ENCODE data around the gene TASOR2. TPM values are rescaled to one million over a fixed set of nuclear protein-coding genes. Genes with fewer than 3 reads are reported as not detected.

Gene TASOR2
- total and polyA plus RNA-seq, 11 donors: 9.6 to 47.2 (median 32.9) TPM

DNA sequence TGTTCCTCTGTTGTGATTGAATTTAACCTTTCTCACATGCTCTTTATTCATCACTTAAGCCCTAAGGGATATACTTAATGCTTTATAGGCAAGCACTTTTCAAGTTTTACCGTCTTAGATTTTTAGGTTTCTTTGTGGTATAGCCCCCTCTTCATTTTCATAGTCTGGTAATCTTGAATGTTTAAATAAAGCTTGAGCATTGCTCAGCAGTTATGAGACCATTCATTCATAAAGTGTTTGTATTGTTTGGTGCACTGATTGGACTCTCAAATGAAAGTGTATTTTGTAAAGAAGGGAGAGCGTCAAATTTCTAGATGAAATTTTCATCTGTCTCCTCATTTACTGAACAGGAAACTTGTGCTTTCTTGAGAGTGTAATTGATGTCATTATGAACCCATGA is 25.2 kb downstream of the TASOR2 start:
- H3K4me3 ChIP-seq: no peak overlapping the region
- ATAC-seq: no peak
- peak overlapping the region in 1 of 12 donors; percentile 56 for H3K27ac ChIP-seq
- H3K36me3 ChIP-seq: no peaks in the 10 kb centered on the region
- no peak for DNase-seq
- H3K4me1 ChIP-seq: peaks cover 0 to 32% (median 14%) of the 10 kb centered on the region in 12 donors
- no peaks in the 10 kb centered on the region for H3K9me3 ChIP-seq
- 67 to 73% (median 70%) methylated on average over 2 of the region's 2 CpGs for WGBS, 4 donors
- intact Hi-C loops (cut with DNase I): no loop called here
- TF ChIP-seq POLR2A (IDR thresholded peaks at IDR 0.05): no peak
- TF ChIP-seq, protein P1, sequence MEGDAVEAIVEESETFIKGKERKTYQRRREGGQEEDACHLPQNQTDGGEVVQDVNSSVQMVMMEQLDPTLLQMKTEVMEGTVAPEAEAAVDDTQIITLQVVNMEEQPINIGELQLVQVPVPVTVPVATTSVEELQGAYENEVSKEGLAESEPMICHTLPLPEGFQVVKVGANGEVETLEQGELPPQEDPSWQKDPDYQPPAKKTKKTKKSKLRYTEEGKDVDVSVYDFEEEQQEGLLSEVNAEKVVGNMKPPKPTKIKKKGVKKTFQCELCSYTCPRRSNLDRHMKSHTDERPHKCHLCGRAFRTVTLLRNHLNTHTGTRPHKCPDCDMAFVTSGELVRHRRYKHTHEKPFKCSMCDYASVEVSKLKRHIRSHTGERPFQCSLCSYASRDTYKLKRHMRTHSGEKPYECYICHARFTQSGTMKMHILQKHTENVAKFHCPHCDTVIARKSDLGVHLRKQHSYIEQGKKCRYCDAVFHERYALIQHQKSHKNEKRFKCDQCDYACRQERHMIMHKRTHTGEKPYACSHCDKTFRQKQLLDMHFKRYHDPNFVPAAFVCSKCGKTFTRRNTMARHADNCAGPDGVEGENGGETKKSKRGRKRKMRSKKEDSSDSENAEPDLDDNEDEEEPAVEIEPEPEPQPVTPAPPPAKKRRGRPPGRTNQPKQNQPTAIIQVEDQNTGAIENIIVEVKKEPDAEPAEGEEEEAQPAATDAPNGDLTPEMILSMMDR (IDR thresholded peaks at IDR 0.05): no peak
- H3K27me3 ChIP-seq: no peaks in the 10 kb centered on the region

DNA sequence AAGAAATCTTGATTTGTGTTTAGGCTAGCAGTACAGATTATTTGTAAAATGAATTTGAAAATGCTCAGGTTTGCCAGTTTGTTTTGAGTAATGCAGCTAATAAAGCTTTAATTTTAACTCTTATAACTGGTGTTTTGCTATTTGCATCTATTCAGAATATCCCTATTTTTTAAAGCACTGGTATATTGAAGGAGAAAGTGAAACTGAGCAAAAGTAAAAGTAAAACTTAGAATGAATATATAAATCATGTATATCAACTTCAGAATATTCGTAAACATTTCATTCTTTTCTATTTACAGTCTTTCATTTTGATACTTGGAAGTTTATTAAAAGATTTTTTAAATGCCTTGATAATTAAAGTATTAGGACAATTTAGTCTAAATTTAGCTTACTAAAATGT is 26.2 kb downstream of the TASOR2 start:
- no peak for DNase-seq
- Histone ChIP-seq H3K4me1 (peaks cover 0 to 32% (median 14%) of the 10 kb centered on the region in 12 donors), H3K9me3 (no peaks in the 10 kb centered on the region), H3K27ac (peak overlapping the region in 8 of 12 donors; percentile 6 to 56 (median 26)), H3K36me3 (no peaks in the 10 kb centered on the region), H3K27me3 (no peaks in the 10 kb centered on the region), H3K4me3 (peak overlapping the region in 9 of 12 donors; percentile 3 to 48 (median 28))
- TF ChIP-seq, protein P1 (IDR thresholded peaks at IDR 0.05): no peak
- no peak for TF ChIP-seq POLR2A (IDR thresholded peaks at IDR 0.05)
- intact Hi-C loops (cut with DNase I): no loop called here
- WGBS, 4 donors: 48 to 59% (median 54%) methylated on average over 1 of the region's 1 CpG
- no peak for ATAC-seq

DNA sequence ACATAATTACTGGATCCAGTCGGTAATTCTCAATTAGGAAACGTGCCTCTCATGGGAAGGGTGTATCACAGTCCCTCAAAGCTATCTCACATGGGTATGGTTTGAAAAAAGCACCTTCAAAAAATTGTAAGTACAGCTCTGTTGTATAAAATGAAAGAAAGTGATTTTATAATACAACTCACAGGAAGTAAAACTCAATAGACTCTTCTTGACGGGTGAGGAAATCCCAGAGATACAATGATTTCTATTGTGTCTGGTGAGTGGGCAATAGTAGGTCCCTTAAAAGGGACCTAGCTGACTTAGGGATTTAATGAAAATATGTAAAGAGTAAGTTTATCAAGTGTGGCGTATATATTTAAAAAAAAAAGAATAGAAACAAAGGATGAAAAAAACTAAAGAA is 27.0 kb downstream of the TASOR2 start:
- intact Hi-C loops (cut with DNase I): no loop called here
- H3K27ac ChIP-seq: peak overlapping the region in 6 of 12 donors; percentile 6 to 56 (median 26)
- H3K9me3 ChIP-seq: no peaks in the 10 kb centered on the region
- TF ChIP-seq POLR2A (IDR thresholded peaks at IDR 0.05): no peak
- TF ChIP-seq, protein P1 (IDR thresholded peaks at IDR 0.05): no peak
- DNase-seq (no peak), ATAC-seq (peak in 2 of 4 donors; percentile 28 to 45)
- H3K36me3 ChIP-seq: no peaks in the 10 kb centered on the region
- H3K4me3 ChIP-seq: peak overlapping the region in 9 of 12 donors; percentile 3 to 48 (median 28)
- whole genome bisulfite sequencing, 4 donors: 52 to 68% (median 55%) methylated on average over 4 of the region's 4 CpGs
- no peaks in the 10 kb centered on the region for H3K27me3 ChIP-seq
- peaks cover 0 to 32% (median 14%) of the 10 kb centered on the region in 12 donors for H3K4me1 ChIP-seq

DNA sequence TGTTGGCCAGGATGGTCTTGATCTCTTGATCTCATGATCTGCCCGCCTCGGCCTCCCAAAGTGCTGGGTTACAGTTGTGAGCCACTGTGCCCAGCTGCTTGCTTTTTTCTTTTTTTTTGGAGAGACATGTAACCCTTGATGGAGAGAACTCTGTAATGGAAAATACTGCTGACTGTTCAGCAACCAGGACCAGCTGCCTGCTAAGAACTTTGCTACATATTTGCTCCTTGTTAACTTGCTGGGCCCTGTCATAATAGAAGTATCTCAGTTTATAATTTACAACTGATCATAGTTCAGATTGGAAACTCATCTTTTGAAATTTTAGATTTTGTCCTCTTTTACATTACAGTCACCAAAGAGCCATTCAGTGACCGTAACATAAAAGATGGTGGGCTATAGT is 34.9 kb downstream of the TASOR2 start:
- DNase-seq: no peak
- WGBS, 4 donors: 93 to 98% (median 95%) methylated on average over 3 of the region's 3 CpGs

More for the DNA sequence above, 34.9 kb downstream of the TASOR2 start:
- TF ChIP-seq, protein P1 (IDR thresholded peaks at IDR 0.05): no peak
- H3K4me3 ChIP-seq: no peak overlapping the region
- no peaks in the 10 kb centered on the region for H3K4me1 ChIP-seq
- no peak for ATAC-seq
- intact Hi-C loops (cut with DNase I): no loop called here
- H3K9me3 ChIP-seq: no peaks in the 10 kb centered on the region
- H3K27ac ChIP-seq: no peak overlapping the region
- H3K36me3 ChIP-seq: peaks cover 0 to 43% (median 32%) of the 10 kb centered on the region in 9 donors
- H3K27me3 ChIP-seq: no peaks in the 10 kb centered on the region
